Measurements from ENCODE around the gene TMEM126B. TPM values are rescaled to one million over a fixed set of nuclear protein-coding genes. Genes with fewer than 3 reads are reported as not detected.

TMEM126B gene
- total and polyA plus RNA-seq, 2 of the 13 experiments (the other 11 are each of a cell fraction or from before 2014, with no cell fraction given): 33.6 to 54.8 TPM

DNA sequence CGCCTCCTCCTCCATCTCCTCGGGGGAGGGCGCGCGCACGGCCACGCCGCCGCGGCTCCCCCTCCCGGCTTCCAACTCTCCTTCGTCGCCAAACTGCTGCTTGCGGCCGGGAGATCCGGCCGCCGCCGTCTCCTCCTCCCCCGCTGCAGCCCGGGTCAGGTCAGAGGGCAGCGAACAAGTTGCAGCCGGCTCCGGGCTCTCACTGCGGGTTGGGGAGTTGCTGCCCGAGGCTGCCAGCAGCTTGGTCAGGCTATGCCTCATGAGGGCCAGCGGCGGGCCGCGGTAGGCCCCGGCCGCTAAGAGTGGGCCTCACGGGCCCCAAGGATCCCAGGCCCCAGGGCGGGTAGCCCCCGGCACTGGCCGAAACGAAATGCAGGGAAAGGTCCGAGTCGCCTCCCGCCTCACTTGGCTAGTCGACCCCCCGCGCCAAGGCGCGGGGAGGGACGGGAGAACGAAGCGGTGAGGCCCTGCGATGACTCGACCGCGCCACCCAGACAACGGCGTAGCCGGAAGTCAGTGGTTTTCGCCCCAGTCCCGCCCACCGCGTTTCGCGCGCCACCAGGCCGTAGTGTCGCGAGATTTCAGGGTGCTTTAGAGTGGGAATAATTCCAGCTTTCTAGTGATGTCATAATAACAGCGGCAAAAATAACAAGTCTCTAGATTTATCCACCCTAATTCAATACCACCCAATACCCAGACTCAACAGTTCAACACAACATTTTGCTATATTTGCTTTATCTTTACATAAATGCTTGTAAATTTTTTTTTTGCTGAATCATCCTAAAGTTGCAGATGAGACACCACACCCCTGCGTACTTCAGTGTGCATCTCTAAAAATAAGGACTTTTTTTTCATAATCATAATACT, 36.5 kb downstream of the TMEM126B start, which contains the start of gene CREBZF (continued):
- TF ChIP-seq, protein P1, sequence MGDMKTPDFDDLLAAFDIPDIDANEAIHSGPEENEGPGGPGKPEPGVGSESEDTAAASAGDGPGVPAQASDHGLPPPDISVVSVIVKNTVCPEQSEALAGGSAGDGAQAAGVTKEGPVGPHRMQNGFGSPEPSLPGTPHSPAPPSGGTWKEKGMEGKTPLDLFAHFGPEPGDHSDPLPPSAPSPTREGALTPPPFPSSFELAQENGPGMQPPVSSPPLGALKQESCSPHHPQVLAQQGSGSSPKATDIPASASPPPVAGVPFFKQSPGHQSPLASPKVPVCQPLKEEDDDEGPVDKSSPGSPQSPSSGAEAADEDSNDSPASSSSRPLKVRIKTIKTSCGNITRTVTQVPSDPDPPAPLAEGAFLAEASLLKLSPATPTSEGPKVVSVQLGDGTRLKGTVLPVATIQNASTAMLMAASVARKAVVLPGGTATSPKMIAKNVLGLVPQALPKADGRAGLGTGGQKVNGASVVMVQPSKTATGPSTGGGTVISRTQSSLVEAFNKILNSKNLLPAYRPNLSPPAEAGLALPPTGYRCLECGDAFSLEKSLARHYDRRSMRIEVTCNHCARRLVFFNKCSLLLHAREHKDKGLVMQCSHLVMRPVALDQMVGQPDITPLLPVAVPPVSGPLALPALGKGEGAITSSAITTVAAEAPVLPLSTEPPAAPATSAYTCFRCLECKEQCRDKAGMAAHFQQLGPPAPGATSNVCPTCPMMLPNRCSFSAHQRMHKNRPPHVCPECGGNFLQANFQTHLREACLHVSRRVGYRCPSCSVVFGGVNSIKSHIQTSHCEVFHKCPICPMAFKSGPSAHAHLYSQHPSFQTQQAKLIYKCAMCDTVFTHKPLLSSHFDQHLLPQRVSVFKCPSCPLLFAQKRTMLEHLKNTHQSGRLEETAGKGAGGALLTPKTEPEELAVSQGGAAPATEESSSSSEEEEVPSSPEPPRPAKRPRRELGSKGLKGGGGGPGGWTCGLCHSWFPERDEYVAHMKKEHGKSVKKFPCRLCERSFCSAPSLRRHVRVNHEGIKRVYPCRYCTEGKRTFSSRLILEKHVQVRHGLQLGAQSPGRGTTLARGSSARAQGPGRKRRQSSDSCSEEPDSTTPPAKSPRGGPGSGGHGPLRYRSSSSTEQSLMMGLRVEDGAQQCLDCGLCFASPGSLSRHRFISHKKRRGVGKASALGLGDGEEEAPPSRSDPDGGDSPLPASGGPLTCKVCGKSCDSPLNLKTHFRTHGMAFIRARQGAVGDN (CRISPR knock-in tag; IDR thresholded peaks at IDR 0.05): peak; percentile 92
- TF ChIP-seq RXRB (CRISPR knock-in tag; IDR thresholded peaks at IDR 0.05; ENCODE audit: borderline replicate concordance): peak; percentile 37; the same call in 1 of the 2 replicates
- TF ChIP-seq, protein P2, sequence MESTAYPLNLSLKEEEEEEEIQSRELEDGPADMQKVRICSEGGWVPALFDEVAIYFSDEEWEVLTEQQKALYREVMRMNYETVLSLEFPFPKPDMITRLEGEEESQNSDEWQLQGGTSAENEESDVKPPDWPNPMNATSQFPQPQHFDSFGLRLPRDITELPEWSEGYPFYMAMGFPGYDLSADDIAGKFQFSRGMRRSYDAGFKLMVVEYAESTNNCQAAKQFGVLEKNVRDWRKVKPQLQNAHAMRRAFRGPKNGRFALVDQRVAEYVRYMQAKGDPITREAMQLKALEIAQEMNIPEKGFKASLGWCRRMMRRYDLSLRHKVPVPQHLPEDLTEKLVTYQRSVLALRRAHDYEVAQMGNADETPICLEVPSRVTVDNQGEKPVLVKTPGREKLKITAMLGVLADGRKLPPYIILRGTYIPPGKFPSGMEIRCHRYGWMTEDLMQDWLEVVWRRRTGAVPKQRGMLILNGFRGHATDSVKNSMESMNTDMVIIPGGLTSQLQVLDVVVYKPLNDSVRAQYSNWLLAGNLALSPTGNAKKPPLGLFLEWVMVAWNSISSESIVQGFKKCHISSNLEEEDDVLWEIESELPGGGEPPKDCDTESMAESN (CRISPR knock-in tag; conservative IDR thresholded peaks at IDR 0.05): peak; percentile 73
- peak; percentile 79 for TF ChIP-seq SP4 (CRISPR knock-in tag; IDR thresholded peaks at IDR 0.05)
- TF ChIP-seq SMAD9 (CRISPR knock-in tag; IDR thresholded peaks at IDR 0.05): peak; percentile 87; the same call in 1 of the 2 replicates
- TF ChIP-seq HOXD1 (CRISPR knock-in tag; IDR thresholded peaks at IDR 0.05): peak; percentile 42; the same call in 1 of the 2 replicates
- no peak; the same call in 1 of the 2 replicates for TF ChIP-seq MYNN (CRISPR knock-in tag; IDR thresholded peaks at IDR 0.05; ENCODE audit: low read depth)
- TF ChIP-seq, protein P3, sequence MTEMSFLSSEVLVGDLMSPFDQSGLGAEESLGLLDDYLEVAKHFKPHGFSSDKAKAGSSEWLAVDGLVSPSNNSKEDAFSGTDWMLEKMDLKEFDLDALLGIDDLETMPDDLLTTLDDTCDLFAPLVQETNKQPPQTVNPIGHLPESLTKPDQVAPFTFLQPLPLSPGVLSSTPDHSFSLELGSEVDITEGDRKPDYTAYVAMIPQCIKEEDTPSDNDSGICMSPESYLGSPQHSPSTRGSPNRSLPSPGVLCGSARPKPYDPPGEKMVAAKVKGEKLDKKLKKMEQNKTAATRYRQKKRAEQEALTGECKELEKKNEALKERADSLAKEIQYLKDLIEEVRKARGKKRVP (CRISPR knock-in tag; IDR thresholded peaks at IDR 0.05): peak in 1 of 2 experiments; percentile 4; a peak in 1 of 4 replicates
- TF ChIP-seq PAX8 (CRISPR knock-in tag; IDR thresholded peaks at IDR 0.05; ENCODE audit: borderline replicate concordance): 0 out of 2 replicates have a peak, but pooled peaks have one; percentile 25
- no peak for TF ChIP-seq RELA (CRISPR knock-in tag; IDR thresholded peaks at IDR 0.05)
- TF ChIP-seq, protein P4, sequence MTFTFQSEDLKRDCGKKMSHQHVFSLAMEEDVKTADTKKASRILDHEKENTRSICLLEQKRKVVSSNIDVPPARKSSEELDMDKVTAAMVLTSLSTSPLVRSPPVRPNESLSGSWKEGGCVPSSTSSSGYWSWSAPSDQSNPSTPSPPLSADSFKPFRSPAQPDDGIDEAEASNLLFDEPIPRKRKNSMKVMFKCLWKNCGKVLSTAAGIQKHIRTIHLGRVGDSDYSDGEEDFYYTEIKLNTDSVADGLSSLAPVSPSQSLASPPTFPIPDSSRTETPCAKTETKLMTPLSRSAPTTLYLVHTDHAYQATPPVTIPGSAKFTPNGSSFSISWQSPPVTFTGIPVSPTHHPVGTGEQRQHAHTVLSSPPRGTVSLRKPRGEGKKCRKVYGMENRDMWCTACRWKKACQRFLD (CRISPR knock-in tag; IDR thresholded peaks at IDR 0.05; ENCODE audit: borderline replicate concordance): peak; percentile 78; the same call in 1 of the 2 replicates
- TF ChIP-seq SNAPC2 (CRISPR knock-in tag; IDR thresholded peaks at IDR 0.05): no peak
- TF ChIP-seq, protein P5, sequence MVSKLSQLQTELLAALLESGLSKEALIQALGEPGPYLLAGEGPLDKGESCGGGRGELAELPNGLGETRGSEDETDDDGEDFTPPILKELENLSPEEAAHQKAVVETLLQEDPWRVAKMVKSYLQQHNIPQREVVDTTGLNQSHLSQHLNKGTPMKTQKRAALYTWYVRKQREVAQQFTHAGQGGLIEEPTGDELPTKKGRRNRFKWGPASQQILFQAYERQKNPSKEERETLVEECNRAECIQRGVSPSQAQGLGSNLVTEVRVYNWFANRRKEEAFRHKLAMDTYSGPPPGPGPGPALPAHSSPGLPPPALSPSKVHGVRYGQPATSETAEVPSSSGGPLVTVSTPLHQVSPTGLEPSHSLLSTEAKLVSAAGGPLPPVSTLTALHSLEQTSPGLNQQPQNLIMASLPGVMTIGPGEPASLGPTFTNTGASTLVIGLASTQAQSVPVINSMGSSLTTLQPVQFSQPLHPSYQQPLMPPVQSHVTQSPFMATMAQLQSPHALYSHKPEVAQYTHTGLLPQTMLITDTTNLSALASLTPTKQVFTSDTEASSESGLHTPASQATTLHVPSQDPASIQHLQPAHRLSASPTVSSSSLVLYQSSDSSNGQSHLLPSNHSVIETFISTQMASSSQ (IDR thresholded peaks at IDR 0.05; ENCODE audit: low read depth): no peak
- TF ChIP-seq, protein P5 (CRISPR knock-in tag; IDR thresholded peaks at IDR 0.05; ENCODE audit: borderline replicate concordance): no peak
